Measurements from ENCODE around the gene GALK2.
"Not testable (repeated sequence)": the region's sequence is repeated elsewhere in the genome, so short reads cannot be mapped to it uniquely, and the experiment has no call there.

GALK2 gene

GRCh38 chr15:49212897-49213296 lies 42.9 kb downstream of the GALK2 start:
- FAIRE-seq (no peak), DNase-seq (ENCODE audit: insufficient read length, low spot score) (no peak)

- FAIRE-seq (peak; percentile 78), DNase-seq (ENCODE audit: insufficient read length, low spot score) (peak; percentile 39)
Observed at GRCh38 chr15:49215768-49216739, 46.0 kb downstream of the GALK2 start.

- FAIRE-seq (no peak), DNase-seq (ENCODE audit: insufficient read length, low spot score) (no peak)
Observed at GRCh38 chr15:49223536-49224274, 53.7 kb downstream of the GALK2 start.

GRCh38 chr15:49225572-49226281 lies 55.7 kb downstream of the GALK2 start:
- FAIRE-seq (no peak), DNase-seq (ENCODE audit: insufficient read length, low spot score) (no peak)

GRCh38 chr15:49227602-49228001 lies 57.6 kb downstream of the GALK2 start:
- no peak for DNase-seq (ENCODE audit: insufficient read length, low spot score)
- FAIRE-seq, result no peak

GRCh38 chr15:49229922-49230321 lies 59.9 kb downstream of the GALK2 start:
- no peak for DNase-seq (ENCODE audit: insufficient read length, low spot score)
- no peak for FAIRE-seq

- FAIRE-seq, result no peak
- DNase-seq (ENCODE audit: insufficient read length, low spot score), result no peak
Observed at GRCh38 chr15:49232236-49232806, 62.3 kb downstream of the GALK2 start.

- FAIRE-seq (peak; percentile 94), DNase-seq (ENCODE audit: insufficient read length, low spot score) (peak; percentile 18)
Observed at GRCh38 chr15:49235446-49236124, 65.5 kb downstream of the GALK2 start.

GRCh38 chr15:49236869-49237268 lies 66.8 kb downstream of the GALK2 start:
- DNase-seq (ENCODE audit: insufficient read length, low spot score) (no peak), FAIRE-seq (no peak)

GRCh38 chr15:49238342-49238741 lies 68.3 kb downstream of the GALK2 start:
- FAIRE-seq (no peak), DNase-seq (ENCODE audit: insufficient read length, low spot score) (no peak)

GRCh38 chr15:49239105-49239504 lies 69.1 kb downstream of the GALK2 start:
- FAIRE-seq, result no peak

GRCh38 chr15:49242820-49243219 lies 72.8 kb downstream of the GALK2 start:
- FAIRE-seq, result no peak
- DNase-seq (ENCODE audit: insufficient read length, low spot score), result no peak

More at GRCh38 chr15:49239105-49239504, 69.1 kb downstream of the GALK2 start:
- DNase-seq (ENCODE audit: insufficient read length, low spot score), result no peak

- DNase-seq (ENCODE audit: insufficient read length, low spot score) (no peak), FAIRE-seq (no peak)
Observed at GRCh38 chr15:49247556-49248110, 77.6 kb downstream of the GALK2 start.

- FAIRE-seq, result no peak
- no peak for DNase-seq (ENCODE audit: insufficient read length, low spot score)
Observed at GRCh38 chr15:49248291-49248690, 78.2 kb downstream of the GALK2 start.

GRCh38 chr15:49255966-49256759 lies 86.1 kb downstream of the GALK2 start:
- DNase-seq (ENCODE audit: insufficient read length, low spot score), result no peak
- no peak for FAIRE-seq

GRCh38 chr15:49265117-49265516 lies 95.1 kb downstream of the GALK2 start:
- FAIRE-seq; DNase-seq (ENCODE audit: insufficient read length, low spot score): not testable (repeated sequence)

- DNase-seq (ENCODE audit: insufficient read length, low spot score) (no peak), FAIRE-seq (no peak)
Observed at GRCh38 chr15:49265911-49266310, 95.9 kb downstream of the GALK2 start.

GRCh38 chr15:49270541-49271421 lies 100.7 kb downstream of the GALK2 start:
- DNase-seq (ENCODE audit: insufficient read length, low spot score), result no peak

More at GRCh38 chr15:49270541-49271421, 100.7 kb downstream of the GALK2 start:
- FAIRE-seq, result no peak

Measured in GM19239 (cell line).